ENCODE data around the gene UBTD1.

DNA sequence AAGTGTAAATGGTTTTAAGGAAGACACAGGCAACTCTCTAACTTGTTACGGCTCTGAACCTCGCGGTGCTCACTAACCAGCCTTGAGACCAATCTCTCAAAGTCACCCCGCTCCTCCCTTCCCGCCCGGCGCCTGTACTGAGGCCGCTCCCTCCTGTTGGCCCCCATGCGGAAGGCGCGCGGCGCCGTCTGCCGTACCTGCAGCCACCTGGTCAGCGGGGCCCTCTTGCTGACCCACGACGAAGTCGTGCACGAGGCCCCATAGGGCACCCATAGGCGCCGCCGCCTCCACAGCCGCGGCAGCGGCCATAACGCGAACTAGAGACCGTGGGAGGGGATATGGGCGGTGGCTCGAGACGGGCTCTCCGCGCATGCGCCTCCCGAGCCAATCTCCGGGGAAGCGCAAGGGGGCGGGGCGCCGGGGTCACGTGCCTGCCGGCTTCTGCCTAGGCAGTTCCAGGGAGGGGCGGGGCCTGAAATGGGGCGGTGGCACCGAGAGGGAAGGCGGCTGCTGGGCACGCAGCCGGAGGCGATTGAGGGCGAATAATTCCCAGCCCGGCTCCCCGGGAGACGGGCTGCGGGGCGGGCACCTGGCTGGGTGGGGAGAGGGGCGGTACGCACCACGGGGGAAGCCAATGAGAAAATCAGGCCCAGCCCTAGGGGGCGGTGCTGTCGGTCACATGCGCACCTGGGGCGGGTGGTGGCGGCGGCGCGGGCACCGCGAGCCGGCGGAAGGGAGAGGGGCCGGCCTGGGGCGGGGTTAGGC lies 466 bp upstream of the UBTD1 start, which contains the start of gene MMS19:
- peak; percentile 66 to 88 (median 83) for TF ChIP-seq POLR2AphosphoS5 (IDR thresholded peaks at IDR 0.05)
- TF ChIP-seq, protein P1, sequence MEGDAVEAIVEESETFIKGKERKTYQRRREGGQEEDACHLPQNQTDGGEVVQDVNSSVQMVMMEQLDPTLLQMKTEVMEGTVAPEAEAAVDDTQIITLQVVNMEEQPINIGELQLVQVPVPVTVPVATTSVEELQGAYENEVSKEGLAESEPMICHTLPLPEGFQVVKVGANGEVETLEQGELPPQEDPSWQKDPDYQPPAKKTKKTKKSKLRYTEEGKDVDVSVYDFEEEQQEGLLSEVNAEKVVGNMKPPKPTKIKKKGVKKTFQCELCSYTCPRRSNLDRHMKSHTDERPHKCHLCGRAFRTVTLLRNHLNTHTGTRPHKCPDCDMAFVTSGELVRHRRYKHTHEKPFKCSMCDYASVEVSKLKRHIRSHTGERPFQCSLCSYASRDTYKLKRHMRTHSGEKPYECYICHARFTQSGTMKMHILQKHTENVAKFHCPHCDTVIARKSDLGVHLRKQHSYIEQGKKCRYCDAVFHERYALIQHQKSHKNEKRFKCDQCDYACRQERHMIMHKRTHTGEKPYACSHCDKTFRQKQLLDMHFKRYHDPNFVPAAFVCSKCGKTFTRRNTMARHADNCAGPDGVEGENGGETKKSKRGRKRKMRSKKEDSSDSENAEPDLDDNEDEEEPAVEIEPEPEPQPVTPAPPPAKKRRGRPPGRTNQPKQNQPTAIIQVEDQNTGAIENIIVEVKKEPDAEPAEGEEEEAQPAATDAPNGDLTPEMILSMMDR (IDR thresholded peaks at IDR 0.05 in 8 of 11, conservative IDR thresholded peaks at IDR 0.05 in 3 of 11): peak in 7 of 11 experiments; percentile 11 to 52 (median 25)

All from spleen (tissue), 7 donors.